Brain pericyte (primary cell): ENCODE results near the gene DAO.
"Not testable (repeated sequence)": the region's sequence is repeated elsewhere in the genome, so short reads cannot be mapped to it uniquely, and the experiment has no call there.

Experiments used
- DNase-seq: peaks from one replicate; pipeline ENCODE4 v3.0.0-alpha.2; 2012; ENCODE audit warnings: low read depth, low spot score

Gene DAO

DNA sequence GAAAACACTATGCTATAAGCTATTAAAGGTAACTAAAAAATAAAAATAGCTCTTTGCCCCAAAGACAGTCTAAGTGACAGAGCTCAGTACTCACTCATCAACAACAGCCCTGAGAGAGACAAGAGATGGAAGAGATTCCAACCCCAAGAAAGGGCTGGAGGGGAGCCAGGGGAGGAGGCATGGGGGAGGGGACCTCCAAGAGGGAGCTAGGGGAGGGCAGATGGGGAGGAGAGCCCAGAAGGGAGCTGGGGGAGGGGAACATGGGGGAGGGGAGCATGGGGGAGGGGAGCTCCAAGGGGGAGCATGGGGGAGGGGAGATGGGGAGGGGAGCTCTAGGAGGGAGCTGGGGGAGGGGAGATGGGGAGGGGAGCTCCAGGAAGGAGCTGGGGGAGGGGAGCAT lies 30.2 kb upstream of the DAO start:
- DNase-seq = no peak

DNA sequence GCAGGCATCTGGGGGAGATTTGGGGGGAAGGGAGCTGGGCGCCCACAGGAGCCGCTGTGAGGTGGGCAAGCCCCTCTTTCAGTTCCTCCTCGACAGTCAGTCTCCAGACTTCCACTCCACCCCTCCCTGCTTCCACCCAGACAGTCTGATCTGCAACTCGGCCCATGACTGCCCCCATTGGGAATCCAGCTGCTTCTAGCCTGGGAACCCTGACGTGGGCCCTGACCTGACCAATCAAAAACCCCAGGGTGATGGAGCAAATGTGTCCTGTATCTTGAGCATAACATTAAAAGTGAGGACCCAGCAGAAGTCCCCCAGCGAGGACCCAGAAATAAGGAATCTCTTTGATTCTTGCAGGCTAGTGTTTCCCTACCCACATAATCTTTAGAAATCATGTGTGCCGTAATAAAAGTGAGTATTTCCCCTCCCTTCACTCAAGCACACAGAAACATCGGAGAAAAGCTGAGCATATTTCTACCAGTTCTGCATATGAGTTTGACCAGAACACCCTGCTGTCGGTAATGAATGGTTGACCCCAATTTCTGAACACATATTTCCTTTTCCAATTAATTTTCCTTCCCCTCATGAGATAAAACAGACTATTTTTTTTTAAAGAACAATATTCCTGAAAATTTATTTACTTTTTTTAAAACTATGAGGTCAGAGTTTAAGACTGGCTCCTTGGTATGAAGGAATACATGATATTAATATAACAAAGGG lies 28.9 kb upstream of the DAO start:
- DNase-seq = no peak

DNA sequence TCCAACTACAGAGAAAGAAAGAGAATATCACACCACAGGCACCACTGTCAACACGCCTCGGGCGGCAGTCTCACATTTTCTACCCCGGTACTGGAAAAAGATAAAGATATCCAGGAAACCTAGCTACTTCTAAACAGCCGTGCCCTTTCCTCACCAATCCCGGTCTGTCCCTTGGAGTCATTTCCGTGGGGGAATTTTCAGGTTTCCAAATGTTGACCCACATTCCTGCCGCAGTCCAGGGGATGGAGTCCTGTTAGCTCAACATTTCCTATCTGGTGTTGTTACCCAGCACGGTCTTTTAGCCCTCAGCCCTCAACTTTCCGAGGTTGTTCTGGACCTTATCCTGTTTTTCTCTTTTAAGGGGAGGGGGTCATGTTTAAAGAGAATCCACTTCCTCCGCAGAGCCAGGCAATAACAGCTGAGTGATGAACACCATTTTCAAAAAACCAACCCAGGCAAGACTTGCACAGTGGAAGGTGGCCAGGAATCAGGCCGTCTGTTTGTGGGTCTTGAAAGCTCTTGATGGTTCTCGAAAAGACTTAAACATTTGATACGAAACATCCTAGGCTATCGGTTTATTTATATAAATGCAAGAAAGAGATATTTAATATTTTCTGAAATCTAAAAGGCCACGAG lies 27.1 kb upstream of the DAO start:
- no peak for DNase-seq

DNA sequence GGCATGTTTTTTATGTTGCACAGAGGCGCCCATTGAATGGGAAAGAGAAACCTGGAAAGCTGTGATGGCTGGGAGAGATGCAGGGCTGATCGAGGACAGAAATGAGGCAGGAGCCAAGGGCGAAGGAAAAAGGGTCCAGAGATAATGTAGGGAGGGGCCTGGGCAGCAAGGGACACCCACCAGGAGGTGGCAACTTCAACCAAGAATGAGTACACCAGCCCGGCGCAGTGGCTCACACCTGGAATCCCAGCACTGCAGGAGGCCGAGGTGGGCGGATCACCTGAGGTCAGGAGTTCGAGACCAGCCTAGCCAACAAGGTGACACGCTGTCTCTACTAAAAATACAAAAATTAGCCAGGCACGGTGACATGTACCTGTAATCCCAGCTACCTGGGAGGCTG lies 26.5 kb upstream of the DAO start:
- no peak for DNase-seq

DNA sequence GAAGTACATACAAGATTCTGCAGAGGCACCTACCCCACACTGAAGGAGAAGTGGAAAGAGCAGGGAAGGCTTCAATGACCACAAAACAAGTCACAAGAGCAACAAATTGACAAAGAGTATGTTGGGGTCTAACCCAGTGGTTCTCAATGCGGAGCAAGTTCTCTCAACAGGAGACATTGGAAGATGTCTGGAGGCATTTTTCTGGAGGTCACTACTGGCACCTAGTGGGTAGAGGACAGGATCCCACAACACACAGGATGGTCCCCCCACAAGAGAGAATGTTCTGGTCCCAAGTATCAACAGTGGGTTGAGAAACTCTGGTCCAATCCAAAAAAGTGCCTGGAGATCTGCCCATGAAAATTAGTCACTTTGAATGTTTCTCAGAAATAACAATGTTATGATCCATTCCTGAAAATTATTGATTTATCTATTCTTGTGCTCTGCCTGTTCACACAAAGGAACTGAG lies 25.9 kb upstream of the DAO start:
- no peak for DNase-seq

DNA sequence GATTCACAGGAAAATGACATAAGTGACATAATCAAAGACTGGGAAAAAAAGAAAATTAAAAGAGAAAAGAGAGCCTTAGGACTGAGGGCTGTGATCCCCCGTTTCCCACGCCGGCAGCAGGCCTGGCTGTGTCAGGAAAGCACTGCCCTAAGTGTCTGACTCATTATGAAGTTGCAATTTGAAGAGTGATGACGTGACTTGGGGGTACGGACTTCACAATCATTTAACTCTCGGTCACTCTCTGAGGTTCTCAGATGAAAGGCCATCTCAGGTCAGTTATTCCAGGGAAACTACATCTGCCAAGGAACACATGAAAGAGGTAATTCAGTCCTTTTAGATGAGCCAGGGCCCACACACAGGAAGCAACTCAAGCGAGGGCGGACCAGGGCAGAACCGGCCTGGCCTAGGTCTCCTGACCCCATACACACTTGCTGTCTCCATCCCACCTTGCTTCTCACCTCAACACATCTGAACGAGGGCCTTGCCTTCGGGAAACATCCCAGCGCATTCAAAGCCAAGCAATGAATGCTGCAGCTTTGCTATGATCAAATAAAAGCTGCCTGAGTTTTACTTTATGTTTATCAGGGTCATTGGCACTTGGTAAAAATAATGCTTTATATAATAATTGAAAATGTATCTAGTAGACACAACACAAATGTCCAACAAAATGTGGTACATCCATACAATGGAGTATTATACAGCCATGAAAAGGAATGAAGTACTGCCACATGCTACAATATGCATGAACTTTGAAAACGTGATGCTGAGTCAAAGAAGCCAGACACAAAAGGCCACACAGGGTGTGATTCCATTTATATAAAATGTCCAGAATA lies 25.2 kb upstream of the DAO start:
- DNase-seq = peak; percentile 84

DNA sequence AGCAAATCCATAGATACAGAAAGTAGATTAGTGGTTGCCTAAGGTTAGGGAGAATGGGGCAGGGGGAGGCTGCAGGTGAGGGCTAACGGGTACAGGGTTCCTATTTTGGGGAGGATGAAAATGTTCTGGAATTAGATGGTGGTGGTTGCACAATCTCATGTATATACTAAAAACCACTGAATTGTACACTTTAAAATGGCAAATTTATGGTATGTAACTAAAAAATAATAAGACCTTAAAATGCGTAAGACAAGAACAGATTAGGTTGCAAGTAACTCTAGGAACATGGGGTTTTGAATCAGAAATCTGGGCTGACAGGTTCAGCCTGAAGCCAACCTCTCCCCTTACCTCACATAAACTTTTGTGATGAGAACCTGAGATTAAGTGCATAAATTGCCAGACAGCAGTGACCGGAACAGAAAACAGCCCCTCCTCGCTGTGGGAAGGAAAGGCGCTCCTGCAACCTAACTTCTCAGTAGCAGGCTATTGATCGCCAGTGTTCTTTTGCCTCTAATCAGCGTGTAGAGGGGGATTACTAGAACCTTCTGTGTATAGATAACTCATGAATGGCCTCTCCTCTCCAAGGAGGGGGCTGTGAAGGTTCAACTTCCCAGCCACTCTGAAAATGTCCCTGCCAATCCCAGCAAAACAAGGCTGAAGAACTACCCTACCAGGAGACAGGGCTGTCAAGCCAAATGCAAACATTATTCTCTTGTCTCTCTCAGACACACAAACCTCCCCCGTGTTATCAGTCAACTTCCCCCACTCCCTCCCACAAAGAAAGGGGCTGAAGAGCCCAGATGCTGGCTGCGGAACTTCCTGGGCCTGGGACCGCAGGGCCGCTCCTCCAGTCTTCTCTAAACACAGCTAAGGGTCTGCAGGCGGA lies 24.4 kb upstream of the DAO start:
- DNase-seq = no peak

DNA sequence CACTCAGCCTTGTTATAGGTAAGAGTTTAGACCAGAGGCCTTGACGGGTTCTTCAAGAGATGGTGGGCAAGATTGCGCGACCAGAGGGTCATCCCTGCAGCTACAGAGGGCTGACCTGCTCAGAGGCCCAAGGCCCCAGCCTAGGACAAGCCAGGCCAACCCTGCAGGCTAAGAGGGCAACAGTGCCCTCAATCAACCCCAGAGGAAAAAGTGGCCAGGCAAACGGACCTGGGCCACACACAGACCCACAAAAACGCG lies 23.8 kb upstream of the DAO start:
- no peak for DNase-seq

DNA sequence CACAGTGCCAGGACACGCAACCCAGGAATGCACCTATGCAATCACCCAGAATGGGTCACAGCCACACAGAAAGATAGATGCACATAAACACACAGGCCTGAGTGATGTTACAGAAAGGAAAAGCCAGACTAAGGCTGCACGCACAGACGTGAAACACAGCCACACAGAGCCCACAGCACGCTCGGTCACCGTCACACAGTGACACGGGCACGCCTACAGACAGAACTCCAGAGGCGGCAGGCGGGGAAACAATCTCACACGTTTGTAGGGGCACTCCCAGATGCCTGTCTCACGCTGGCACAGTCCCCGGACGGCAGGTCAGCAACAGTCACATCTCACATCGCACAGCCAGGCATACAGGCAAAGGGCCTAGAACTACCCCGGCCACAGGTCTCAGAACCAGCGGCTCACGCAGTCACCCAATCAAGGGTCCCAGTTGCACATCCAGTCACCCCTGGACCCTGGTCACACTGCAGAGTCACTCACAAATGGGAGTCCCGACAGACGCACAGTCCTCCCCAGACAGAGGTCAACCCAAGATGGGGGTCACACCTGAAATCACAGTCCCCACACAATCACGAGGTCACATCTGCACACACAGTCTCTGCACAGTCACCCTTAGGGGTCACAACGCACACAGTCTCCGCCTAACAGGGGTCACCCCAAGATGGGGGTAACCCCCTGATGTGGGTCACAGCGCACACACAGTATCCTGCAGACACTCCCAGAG lies 23.3 kb upstream of the DAO start:
- DNase-seq = no peak

DNA sequence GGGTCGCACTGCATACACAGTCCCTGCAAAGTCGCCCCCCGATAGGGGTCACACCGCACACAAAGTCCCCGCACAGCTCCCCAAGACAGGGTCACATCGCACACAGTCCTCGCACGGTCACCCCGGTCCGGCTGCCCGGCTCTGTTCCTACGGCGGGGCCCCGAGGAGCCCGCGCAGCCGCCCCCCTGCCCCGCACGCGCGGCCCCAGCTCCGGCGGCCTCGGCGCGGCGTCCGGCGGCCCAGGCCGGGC lies 22.8 kb upstream of the DAO start:
- no peak for DNase-seq

DNA sequence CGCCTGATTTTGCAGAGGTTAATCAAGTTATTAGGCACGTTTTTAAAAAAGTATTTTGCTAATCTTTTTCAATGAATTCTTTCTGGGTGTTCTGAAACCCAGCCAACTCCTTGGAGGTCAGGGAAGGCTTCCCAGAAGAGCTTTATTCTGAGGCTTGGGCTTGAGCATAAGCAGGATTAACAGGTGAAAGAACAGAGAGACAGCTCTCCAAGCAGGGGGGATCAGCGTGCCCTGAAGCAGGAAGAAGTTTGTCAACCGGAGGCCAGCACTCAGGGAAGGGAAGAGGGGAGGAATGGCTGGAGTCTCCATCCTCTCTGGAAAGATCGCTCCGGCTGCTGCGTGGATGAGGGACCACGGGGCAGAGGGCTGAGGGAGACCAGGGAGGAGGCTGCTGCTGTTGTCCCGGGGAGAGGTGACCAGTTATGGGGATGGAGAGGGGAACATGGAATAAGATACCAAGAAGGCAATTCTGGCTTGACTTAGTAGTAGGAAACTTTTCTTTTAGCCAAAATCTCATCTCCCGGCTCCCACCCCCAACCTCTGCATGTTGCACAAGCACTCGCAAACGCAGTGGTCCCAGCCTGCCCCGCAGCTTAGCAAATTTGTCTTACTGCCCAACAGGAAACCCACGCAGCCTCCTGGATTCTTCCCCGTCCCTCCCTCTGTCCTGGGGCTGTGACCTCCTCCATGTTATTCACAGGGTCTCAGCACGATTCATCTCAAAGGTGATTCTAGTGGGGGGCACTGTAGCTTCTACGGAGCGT lies 21.4 kb upstream of the DAO start:
- no peak for DNase-seq

DNA sequence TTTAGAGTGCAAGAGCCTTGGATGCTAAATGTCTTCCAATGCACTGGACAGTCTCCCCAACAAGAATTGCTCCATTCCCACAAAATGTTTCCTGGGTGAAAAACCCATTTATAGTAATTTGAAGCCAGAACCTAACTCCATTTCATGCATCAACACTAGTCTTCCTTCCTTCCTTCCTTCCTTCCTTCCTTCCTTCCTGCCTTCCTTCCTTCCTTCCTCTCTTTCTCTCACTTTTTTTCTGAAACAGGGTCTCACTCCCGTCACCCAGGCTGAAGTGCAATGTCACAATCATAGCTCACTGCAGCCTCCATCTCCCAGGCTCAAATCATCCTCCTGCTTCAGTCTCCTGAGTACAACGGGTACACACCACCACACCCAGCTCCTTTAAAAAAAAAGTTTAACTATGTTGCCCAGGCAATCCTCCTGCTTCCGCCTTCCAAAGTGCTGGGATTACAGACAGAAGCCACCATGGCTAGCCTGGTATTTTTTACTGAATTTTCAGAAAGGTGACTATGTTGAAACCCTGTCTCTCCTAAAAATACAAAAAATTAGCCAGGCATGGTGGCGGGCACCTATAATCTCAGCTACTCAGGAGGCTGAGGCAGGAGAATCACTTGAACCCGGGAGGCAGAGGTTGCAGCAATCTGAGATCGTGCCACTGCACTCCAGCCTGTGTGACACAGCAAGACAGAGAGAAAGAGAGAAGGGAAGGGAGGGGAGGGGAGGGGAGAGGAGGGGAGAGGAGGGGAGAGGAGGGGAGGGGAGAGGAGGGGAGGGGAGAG lies 20.6 kb upstream of the DAO start:
- not testable (repeated sequence) for DNase-seq

DNA sequence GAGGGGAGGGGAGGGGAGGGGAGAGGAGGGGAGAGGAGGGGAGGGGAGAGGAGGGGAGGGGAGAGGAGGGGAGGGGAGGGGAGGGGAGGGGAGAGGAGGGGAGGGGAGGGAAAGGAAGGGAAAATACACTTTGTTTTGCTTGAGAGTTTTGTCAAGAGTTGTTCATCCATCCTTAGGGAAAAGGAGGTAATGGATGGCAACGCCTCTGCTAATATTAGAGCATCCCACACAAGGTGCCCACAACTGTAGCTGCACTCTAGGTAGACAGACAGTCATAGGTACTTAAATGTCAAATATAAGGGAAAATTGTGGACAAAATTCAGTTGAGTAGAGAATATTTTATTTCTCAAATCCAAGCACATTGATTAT lies 20.0 kb upstream of the DAO start:
- no peak for DNase-seq

DNA sequence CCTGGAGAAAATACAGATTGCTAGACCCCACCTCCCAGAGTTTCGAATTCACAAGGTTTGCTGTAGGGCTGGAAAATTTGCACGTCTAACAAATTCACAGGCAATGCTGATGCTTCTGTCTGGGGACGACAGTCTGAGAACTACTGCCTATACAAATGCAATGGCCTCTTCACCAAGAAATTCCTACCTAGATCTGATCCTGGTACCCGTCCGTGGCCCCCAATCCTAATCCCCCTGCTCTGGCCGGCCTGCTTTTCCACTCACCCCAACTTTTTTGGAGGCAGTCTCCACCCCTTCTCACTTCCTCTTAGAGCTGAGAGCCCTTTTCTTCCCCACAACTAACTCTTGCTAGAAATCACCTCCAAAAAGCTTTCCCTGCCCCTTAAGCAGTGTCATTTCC lies 19.4 kb upstream of the DAO start:
- no peak for DNase-seq

DNA sequence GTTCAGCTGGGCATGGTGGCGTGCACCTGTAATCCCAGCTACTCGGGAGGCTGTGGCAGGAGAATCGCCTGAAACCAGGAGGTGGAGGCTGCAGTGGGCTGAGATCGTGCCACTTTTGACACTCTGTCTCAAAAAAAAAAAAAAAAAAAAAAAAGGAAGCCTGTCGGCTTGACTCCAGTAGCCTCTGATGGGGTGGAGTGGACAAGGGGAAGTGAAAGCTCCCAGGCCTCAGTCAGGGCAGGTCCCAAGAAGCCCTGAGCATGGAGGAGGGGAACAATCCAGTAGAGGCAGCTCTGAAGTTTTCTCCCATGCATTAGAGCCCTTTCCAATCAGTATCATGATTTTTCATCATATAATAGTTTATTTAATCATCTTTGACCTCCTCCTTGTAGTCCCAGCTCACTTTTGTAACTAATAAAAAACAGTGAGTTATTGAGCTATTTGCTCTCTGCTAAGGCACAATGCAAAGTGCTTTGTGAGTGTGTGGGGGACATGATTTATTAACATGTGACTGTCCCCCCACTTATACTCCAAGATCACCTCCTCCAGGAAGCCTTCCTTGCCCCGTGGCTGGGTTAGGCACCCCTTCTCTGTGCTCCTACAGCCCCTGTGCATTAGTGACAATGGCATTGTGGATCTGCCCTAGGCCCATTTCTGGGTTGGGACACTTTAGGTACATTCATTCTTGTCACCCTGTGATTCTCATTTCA lies 17.9 kb upstream of the DAO start:
- no peak for DNase-seq

DNA sequence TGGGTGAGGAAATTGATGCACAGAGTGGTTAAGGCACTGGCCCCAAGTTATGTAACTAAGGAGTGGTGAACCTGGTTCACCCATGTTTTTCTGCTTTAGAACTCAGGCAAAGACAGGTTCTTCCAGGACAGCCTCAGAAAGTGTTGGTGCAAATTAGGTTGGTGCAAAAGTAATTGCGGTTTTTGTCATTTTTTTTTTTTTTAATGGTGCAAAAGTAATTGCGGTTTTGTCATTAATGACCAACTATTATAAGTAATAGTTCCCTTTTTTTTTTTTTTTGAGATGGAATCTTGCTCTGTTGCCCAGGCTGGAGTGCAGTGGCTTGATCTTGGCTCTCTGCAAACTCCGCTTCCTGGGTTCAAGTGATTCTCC lies 17.3 kb upstream of the DAO start:
- DNase-seq = no peak

DNA sequence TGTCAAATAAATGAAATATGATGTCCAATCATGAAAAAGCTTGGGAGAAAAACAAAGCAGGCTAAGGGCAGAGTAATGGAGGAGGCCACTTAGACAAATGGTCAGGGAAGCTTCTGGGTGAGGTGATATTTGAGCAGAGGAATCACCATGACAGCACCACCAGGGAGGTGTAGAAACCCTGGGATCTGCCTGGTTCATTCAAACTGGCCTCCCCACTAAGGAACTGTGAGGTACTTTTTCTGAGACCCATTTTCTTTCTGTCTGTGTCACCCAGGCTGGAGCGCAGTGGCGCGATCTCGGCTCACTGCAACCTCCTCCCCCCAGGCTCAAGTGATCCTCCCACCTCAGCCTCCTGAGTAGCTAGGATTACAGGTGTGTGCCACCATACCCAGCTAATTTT lies 14.7 kb upstream of the DAO start:
- DNase-seq = no peak

DNA sequence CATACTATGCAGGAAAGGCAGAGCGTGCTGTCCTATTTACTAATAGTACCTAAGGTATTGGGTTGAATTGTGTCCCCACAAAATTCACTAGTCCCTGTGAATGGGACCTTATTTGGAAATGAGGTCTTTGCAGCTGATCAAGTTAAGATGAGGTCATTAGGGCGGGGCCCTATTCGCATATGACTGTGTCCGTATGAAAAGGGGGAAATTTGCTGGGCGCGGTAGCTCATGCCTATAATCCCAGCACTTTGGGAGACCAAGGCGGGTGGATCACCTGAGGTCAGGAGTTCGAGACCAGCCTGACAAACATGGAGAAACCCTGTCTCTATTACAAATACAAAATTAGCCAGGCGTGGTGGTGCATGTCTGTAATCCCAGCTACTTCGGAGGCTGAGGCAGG lies 13.8 kb upstream of the DAO start:
- not testable (repeated sequence) for DNase-seq

DNA sequence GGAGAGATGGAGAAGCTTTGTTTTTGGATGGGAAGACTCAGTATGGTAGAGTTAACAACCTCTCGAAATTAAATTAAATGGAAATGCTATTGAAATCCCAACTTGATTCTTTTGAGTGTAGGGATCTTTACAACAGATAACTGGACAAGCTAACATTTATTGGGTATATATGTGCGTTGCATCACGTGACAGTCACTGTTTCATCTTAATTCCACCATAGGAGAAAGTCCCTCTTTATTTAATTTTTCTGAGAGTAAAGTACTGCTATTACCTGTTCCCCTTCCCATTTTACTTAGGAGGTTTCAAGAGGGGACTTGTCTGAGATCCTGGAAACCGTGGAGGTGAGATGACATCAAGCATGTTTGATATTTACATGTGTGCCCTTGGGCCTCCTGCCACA lies 11.1 kb upstream of the DAO start:
- DNase-seq = no peak

DNA sequence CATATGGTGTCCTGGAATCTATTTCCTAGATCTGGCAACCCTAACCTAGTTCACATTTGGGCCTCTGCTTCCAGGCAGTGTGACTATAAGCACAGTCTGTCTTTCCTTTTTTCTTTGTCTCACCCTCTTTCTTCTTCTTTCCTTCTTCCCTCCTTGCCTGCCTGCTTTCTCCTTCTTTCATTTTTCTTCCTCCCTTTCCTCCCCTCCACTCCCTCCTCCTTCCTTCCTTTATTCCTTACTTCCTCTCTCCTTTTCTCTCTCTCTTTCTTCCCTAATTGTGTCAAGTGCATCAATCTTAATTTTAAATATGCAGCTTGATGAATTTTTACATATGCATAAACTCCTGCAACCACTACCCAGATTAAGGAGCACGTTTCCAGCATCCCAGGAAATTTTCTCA lies 4.6 kb upstream of the DAO start:
- DNase-seq = no peak
